Lower leg skin (tissue), 4 donors: Measurements from ENCODE around the gene IZUMO1R. TPM values are rescaled to one million over a fixed set of nuclear protein-coding genes. Genes with fewer than 3 reads are reported as not detected.
"Not testable (repeated sequence)": the region's sequence is repeated elsewhere in the genome, so short reads cannot be mapped to it uniquely, and the experiment has no call there.

ENCODE experiments used
- DNase-seq, 2 donors: peaks; one replicate each; pipeline ENCODE4 v3.0.0-alpha.2; 2019; ENCODE audit warnings: low spot score in 2 of 2
- H3K4me3 ChIP-seq: fragments of 200-600 bp; sonication (generic); 2 replicates; pipeline ENCODE4 v1.5.1; 2017; ENCODE audit warnings: mild to moderate bottlenecking, low read depth; ENCODE audit not compliant: poor library complexity, severe bottlenecking
- CTCF ChIP-seq, 3 donors: fragments of 450-650 bp; IDR thresholded peaks; one replicate each; pipeline ENCODE4 v1.5.1; 2016; ENCODE audit warnings: antibody characterized with exemption in 3 of 3, mild to moderate bottlenecking in 3 of 3, moderate library complexity in 2 of 3
- POLR2A ChIP-seq, 2 donors: fragments of 450-650 bp; IDR thresholded peaks; one replicate each; pipeline ENCODE4 v1.6.1; 2016 to 2017; ENCODE audit warnings: antibody characterized with exemption in 2 of 2, mild to moderate bottlenecking in 1 of 2, moderate library complexity in 1 of 2
- WGBS, 2 donors: methylation state at CpG; one replicate each; pipeline ENCODE4 v1.1.5; 2018; 5-methylcytosine and 5-hydroxymethylcytosine counted together
- intact Hi-C: fragments of 100-400 bp; cut with DNase I; formaldehyde crosslinking; loops from one replicate; pipeline ENCODE4 v1.15.0; 2023; ENCODE audit warnings: low total_unique reads
- total RNA-seq, 4 donors: library from RNA; depleted of rRNA; stranded (reverse); fragments of >200 nt; gene quantifications; one replicate each; pipeline ENCODE4 v1.1.0, GENCODE V29; 2016

Gene IZUMO1R
- total RNA-seq, 4 donors from 2014 or later: not detected

DNA sequence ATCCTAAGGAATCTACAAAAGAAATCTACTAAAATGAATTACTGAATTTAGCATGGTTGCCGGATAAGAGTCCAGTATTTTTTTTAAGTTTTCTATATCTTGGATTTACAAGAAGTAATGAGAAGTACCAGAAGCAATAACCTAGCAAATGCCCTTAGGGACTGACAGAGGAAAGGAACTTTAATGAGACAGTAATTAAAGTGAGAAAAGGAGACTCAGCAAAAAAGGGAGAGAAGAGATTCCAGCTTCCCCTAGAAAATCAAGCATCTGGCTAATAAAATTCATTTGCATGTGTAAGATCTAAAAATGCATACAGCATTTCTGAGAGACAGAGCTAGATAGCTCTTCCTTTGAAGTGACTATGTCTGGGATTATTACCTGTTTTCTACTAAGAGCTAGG, 39.1 kb downstream of the IZUMO1R start:
- 65 to 72% methylated on average over 1 of the region's 1 CpG for WGBS, 2 donors
- no peak for DNase-seq
- no peak overlapping the region for H3K4me3 ChIP-seq
- intact Hi-C loops: no loop called here
- TF ChIP-seq CTCF (IDR thresholded peaks at IDR 0.05): no peak
- no peak for TF ChIP-seq POLR2A (IDR thresholded peaks at IDR 0.05)

DNA sequence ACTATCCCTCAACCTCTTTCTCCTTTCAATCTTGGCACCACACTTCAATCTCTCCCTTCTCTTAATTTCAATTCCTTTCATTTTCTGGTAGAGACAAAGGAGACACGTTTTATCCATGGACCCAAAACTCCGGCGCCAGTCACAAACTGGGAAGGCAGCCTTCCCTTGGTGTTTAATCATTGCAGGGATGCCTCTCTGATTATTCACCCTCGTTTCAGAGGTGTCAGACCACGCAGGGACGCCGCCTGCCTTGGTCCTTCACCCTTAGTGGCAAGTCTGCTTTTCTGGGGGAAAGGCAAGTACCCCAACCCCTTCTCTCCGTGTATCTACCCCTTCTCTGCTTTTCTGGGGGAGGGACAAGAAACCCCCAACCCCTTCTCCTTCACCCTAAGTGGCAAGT, 41.9 kb downstream of the IZUMO1R start:
- DNase-seq, intact Hi-C loops, H3K4me3 ChIP-seq: not testable (repeated sequence)
- WGBS, 2 donors: 73 to 80% methylated on average over 8 of the region's 8 CpGs

DNA sequence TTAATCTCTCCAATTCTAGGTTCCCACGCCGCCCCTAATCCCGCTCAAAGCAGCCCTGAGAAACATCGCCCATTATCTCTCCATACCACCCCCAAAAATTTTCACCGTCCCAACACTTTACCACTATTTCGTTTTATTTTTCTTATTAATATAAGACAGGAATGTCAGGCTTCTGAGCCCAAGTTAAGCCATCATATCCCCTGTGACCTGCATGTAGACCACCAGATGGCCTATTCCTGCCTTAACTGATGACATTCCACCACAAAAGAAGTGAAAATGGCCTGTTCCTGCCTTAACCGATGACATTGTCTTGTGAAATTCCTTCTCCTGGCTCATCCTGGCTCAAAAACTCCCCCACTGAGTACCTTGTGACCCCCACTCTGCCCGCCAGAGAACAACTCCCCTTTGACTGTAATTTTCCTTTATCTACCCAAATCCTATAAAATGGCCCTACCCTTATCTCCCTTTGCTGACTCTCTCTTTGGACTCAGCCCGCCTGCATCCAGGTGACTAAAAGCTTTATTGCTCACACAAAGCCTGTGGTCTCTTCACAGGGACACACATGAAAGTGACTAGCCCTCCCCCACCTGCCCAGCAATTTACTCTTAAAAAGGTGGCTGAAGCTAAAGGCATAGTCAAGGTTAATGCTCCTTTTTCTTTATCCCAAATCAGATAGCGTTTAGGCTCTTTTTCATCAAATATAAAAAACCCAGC, 46.6 kb downstream of the IZUMO1R start:
- H3K4me3 ChIP-seq, DNase-seq, intact Hi-C loops: not testable (repeated sequence)
- WGBS, 2 donors: 63 to 75% methylated on average over 10 of the region's 10 CpGs

Other genes with a start within 250 kb of the IZUMO1R start
- 10 to 100 TPM; 15.1 to 27.7 (median 21.6) TPM for gene PANX1, start 175.7 kb upstream of the IZUMO1R start, total RNA-seq
- gene GPR83, start 96.8 kb downstream of the IZUMO1R start, total RNA-seq: under 1 TPM in 1 of 4 donors, not detected in 3; 0.29 TPM
- gene MRE11, start 189.3 kb downstream of the IZUMO1R start, total RNA-seq: 10 to 100 TPM; 11.7 to 25.3 (median 13.4) TPM
- gene ANKRD49, start 189.4 kb downstream of the IZUMO1R start, total RNA-seq: 10 to 100 TPM in 3 of 4 donors, 1 to 10 TPM in 1; 7.1 to 19.6 (median 15.4) TPM
- gene C11orf97, start 207.9 kb downstream of the IZUMO1R start, total RNA-seq: not detected
- gene FUT4, start 239.3 kb downstream of the IZUMO1R start, total RNA-seq: 1 to 10 TPM; 1.2 to 4.5 (median 2.3) TPM